ENCODE measurements around the gene HIF1A.

DNA sequence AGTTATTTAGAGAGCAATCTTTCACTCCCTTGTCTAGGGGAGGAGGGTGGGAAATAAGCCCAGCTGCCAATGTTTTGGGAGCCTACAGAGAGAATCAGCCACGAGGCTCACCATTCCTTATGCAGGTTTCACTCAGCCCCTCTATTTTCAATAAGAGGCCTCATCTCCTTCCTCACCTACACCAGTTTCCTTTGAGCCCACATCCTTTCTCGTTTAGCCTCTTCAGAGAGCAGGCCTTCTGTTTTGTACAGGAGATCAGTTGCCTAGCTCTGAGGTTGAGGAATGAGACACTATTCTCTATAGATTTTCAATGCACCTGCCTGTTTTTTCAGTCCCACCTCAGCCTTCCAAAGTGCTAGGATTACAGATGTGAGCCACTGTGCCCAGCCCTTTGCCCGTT, 84.8 kb downstream of the HIF1A start:
- no peak for TF ChIP-seq POLR2A (IDR thresholded peaks at IDR 0.05)
- TF ChIP-seq, protein P1, sequence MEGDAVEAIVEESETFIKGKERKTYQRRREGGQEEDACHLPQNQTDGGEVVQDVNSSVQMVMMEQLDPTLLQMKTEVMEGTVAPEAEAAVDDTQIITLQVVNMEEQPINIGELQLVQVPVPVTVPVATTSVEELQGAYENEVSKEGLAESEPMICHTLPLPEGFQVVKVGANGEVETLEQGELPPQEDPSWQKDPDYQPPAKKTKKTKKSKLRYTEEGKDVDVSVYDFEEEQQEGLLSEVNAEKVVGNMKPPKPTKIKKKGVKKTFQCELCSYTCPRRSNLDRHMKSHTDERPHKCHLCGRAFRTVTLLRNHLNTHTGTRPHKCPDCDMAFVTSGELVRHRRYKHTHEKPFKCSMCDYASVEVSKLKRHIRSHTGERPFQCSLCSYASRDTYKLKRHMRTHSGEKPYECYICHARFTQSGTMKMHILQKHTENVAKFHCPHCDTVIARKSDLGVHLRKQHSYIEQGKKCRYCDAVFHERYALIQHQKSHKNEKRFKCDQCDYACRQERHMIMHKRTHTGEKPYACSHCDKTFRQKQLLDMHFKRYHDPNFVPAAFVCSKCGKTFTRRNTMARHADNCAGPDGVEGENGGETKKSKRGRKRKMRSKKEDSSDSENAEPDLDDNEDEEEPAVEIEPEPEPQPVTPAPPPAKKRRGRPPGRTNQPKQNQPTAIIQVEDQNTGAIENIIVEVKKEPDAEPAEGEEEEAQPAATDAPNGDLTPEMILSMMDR (IDR thresholded peaks at IDR 0.05) = no peak

Data from heart left ventricle (tissue), 13 donors.